GM12865 (cell line): ENCODE data around the gene HMOX1.

Experiments used
- DNase-seq: peaks from one replicate; pipeline ENCODE4 v3.0.0; 2010; ENCODE audit warnings: low read depth
- H3K4me3 ChIP-seq: 2 replicates; pipeline ENCODE4 v1.5.1; 2011; ENCODE audit warnings: mild to moderate bottlenecking, low read depth, low read length, control low read depth
- CTCF ChIP-seq: IDR thresholded peaks from 2 replicates; pipeline ENCODE4 v1.5.1; 2011; ENCODE audit warnings: low read length, control low read depth, low read depth, inconsistent platforms; ENCODE audit not compliant: insufficient read depth; ENCODE audit errors: missing control alignments

The HMOX1 gene

GRCh38 chr22:35346596-35347220 lies 34.2 kb upstream of the HMOX1 start:
- TF ChIP-seq CTCF: no peak
- no peak for DNase-seq

GRCh38 chr22:35347462-35347861 lies 33.4 kb upstream of the HMOX1 start:
- no peak for DNase-seq
- no peak for TF ChIP-seq CTCF
- H3K4me3 ChIP-seq: no peak overlapping the region

More at GRCh38 chr22:35346596-35347220, 34.2 kb upstream of the HMOX1 start:
- no peak overlapping the region for H3K4me3 ChIP-seq

- no peak for TF ChIP-seq CTCF
- H3K4me3 ChIP-seq: no peak overlapping the region
- DNase-seq: no peak
Observed at GRCh38 chr22:35348026-35348590, 32.8 kb upstream of the HMOX1 start.

GRCh38 chr22:35348703-35349102 lies 32.2 kb upstream of the HMOX1 start:
- DNase-seq: no peak
- TF ChIP-seq CTCF: no peak
- H3K4me3 ChIP-seq: no peak overlapping the region

GRCh38 chr22:35349368-35349703 lies 31.6 kb upstream of the HMOX1 start:
- H3K4me3 ChIP-seq: no peak overlapping the region
- no peak for TF ChIP-seq CTCF

GRCh38 chr22:35349704-35350538 lies 31.0 kb upstream of the HMOX1 start:
- H3K4me3 ChIP-seq: no peak overlapping the region
- no peak for TF ChIP-seq CTCF
- DNase-seq: no peak

More at GRCh38 chr22:35349368-35349703, 31.6 kb upstream of the HMOX1 start:
- no peak for DNase-seq
